SH-SY5Y (cell line): ENCODE results near the gene APBB1IP.

Source experiments
- GATA2 ChIP-seq: IDR thresholded peaks from 2 replicates; pipeline ENCODE4 v1.6.1; 2011; ENCODE audit warnings: mild to moderate bottlenecking, low read depth, low read length
- GATA3 ChIP-seq: IDR thresholded peaks from 2 replicates; pipeline ENCODE4 v1.6.1; 2011; ENCODE audit warnings: low read depth, mild to moderate bottlenecking, low read length, moderate library complexity

DNA sequence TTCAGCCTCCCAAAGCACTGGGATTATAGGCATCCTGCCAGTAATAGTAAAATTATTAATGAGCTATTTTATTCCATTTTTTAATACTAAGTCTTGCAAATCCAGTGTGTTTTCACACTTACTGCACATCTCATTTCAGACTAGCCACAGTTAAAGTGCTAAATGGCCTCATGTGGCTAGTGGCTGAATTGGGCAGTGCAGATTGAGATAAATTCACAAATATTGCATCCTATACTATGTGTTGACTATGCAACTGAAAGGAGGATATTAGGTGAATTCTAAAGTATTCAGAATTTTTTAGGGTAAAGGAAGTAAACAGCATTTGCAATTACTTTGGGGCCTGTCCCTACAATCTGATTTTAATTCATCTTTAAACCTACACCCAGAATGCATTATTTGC, 10.2 kb downstream of the APBB1IP start:
- TF ChIP-seq GATA2: no peak
- TF ChIP-seq GATA3: no peak
